NT2/D1 (cell line): ENCODE results near the gene TRIM42.

Experiments
- SUZ12 ChIP-seq: IDR thresholded peaks from 2 replicates; pipeline ENCODE4 v1.6.1; 2011; ENCODE audit not compliant: insufficient read length, insufficient read depth; ENCODE audit errors: extremely low read depth
- ZNF274 ChIP-seq: IDR thresholded peaks from 2 replicates; pipeline ENCODE4 v1.6.1; 2011; ENCODE audit warnings: mild to moderate bottlenecking, low read depth, low read length

- TF ChIP-seq ZNF274 (no peak), SUZ12 (no peak)
Observed at GRCh38 chr3:140731440-140732119, 53.7 kb downstream of the TRIM42 start.
